Fibroblast of skin of right biceps (primary cell): ENCODE measurements around the gene FNIP2.
A peak's percentile ranks its signal among the peaks of the same experiment; 100 is the strongest.
"Not testable (repeated sequence)": the region's sequence is repeated elsewhere in the genome, so short reads cannot be mapped to it uniquely, and the experiment has no call there.

Experiments used
- DNase-seq: peaks from one replicate; pipeline ENCODE4 v3.0.0-alpha.2; 2013

Gene FNIP2

GRCh38 chr4:158927774-158928173 is 158.9 kb downstream of the FNIP2 start:
- not testable (repeated sequence) for DNase-seq

- DNase-seq = no peak
Observed at GRCh38 chr4:158929939-158930638, 161.3 kb downstream of the FNIP2 start.

GRCh38 chr4:158930639-158930972 is 161.8 kb downstream of the FNIP2 start:
- no peak for DNase-seq

- DNase-seq = no peak
Observed at GRCh38 chr4:158933236-158933635, 164.4 kb downstream of the FNIP2 start.

- no peak for DNase-seq
Observed at GRCh38 chr4:158934996-158935669, 166.3 kb downstream of the FNIP2 start.

GRCh38 chr4:158936238-158936637 is 167.4 kb downstream of the FNIP2 start:
- no peak for DNase-seq

GRCh38 chr4:158938220-158939044 is 169.6 kb downstream of the FNIP2 start:
- DNase-seq = peak; percentile 60

- peak; percentile 14 for DNase-seq
Observed at GRCh38 chr4:158940271-158940670, 171.4 kb downstream of the FNIP2 start.

- DNase-seq = no peak
Observed at GRCh38 chr4:158941321-158941720, 172.5 kb downstream of the FNIP2 start.

GRCh38 chr4:158941895-158942294 is 173.1 kb downstream of the FNIP2 start:
- DNase-seq = no peak

- DNase-seq = no peak
Observed at GRCh38 chr4:158945529-158946108, 176.8 kb downstream of the FNIP2 start.

GRCh38 chr4:158946825-158947224 is 178.0 kb downstream of the FNIP2 start:
- DNase-seq = no peak

- no peak for DNase-seq
Observed at GRCh38 chr4:158948071-158948470, 179.2 kb downstream of the FNIP2 start.

GRCh38 chr4:158949099-158949498 is 180.3 kb downstream of the FNIP2 start:
- DNase-seq = peak; percentile 10

- not testable (repeated sequence) for DNase-seq
Observed at GRCh38 chr4:158952221-158952774, 183.5 kb downstream of the FNIP2 start.

- not testable (repeated sequence) for DNase-seq
Observed at GRCh38 chr4:158956345-158956744, 187.5 kb downstream of the FNIP2 start.

- DNase-seq = not testable (repeated sequence)
Observed at GRCh38 chr4:158956918-158957317, 188.1 kb downstream of the FNIP2 start.
